ENCODE results near the gene KHK. TPM values are rescaled to one million over a fixed set of nuclear protein-coding genes. Genes with fewer than 3 reads are reported as not detected.
"Not testable (repeated sequence)": the region's sequence is repeated elsewhere in the genome, so short reads cannot be mapped to it uniquely, and the experiment has no call there.

The KHK gene
- total and polyA plus RNA-seq, 2 of the 8 experiments (the other 6 are each of a cell fraction or from before 2014, with no cell fraction given) = 11.0 to 17.7 TPM

DNA sequence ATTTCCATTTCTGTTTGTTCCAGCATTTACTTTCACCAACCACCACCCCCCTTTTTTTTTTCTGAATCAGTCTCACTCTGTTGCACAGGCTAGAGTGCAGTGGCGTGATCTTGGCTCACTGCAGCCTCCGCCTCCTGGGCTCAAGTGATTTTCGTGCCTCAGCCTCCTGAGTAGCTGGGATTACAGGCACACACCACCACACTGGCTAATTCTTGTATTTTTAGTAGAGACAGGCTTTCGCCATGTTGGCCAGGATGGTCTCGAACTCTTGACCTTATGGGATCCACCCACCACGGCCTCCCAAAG, 11.1 kb upstream of the KHK start:
- H3K9me3 ChIP-seq (ENCODE audit: insufficient read depth in 2 of 2, low read depth in 1 of 2, low read length in 1 of 2); CTCF ChIA-PET (ENCODE audit: partially characterized antibody); H2AFZ ChIP-seq (ENCODE audit: low read length); H3K36me3 ChIP-seq (ENCODE audit: control insufficient read depth in 2 of 4, insufficient read depth in 4 of 4, low read length in 3 of 4); FAIRE-seq; H3K23ac ChIP-seq (ENCODE audit: insufficient read length); H3K18ac ChIP-seq (ENCODE audit: extremely low read depth, low read length); H4K91ac ChIP-seq (replicated peaks; ENCODE audit: insufficient read length, low read length); H4K20me1 ChIP-seq (replicated peaks in 1 of 2; ENCODE audit: control insufficient read depth in 1 of 2, insufficient read depth in 2 of 2, low read length in 2 of 2); H3K4ac ChIP-seq (replicated peaks; ENCODE audit: insufficient read length, low read depth, low read length); H2BK15ac ChIP-seq (ENCODE audit: low read length); H2BK12ac ChIP-seq (ENCODE audit: low read depth, low read length); H2BK20ac ChIP-seq (ENCODE audit: low read length); H3K79me1 ChIP-seq (ENCODE audit: low read depth, low read length); DNase-seq (ENCODE audit: low read depth in 1 of 2, low spot score in 2 of 2); H3K27me3 ChIP-seq (replicated peaks in 1 of 4; ENCODE audit: control insufficient read depth in 3 of 4, extremely low read depth in 1 of 4, insufficient read depth in 3 of 4, low read length in 3 of 4); H4K8ac ChIP-seq (ENCODE audit: extremely low read depth, insufficient read depth, low read length); H2BK5ac ChIP-seq (ENCODE audit: low read depth, low read length); H2AK5ac ChIP-seq (ENCODE audit: low read depth, low read length); H2BK120ac ChIP-seq (replicated peaks; ENCODE audit: low read depth, low read length); H3K79me2 ChIP-seq (ENCODE audit: control insufficient read depth in 1 of 2, insufficient read depth in 2 of 2, low read length in 2 of 2); H3K4me3 ChIP-seq (ENCODE audit: extremely low read depth in 1 of 4, insufficient read depth in 2 of 4, low read depth in 3 of 4, low read length in 4 of 4); H4K5ac ChIP-seq (ENCODE audit: insufficient read length, low read depth, low read length); H3K56ac ChIP-seq (replicated peaks; ENCODE audit: insufficient read length, low read depth, low read length); H3K4me2 ChIP-seq (ENCODE audit: insufficient read depth in 1 of 2, low read depth in 2 of 2, low read length in 2 of 2); H3K9ac ChIP-seq (replicated peaks in 1 of 4; ENCODE audit: extremely low read depth in 1 of 4, low read depth in 3 of 4, low read length in 3 of 4); H3K27ac ChIP-seq (ENCODE audit: low read depth, low read length); H3K14ac ChIP-seq (ENCODE audit: insufficient read length): not testable (repeated sequence)
- Histone ChIP-seq H3K23me2 (ENCODE audit: low read depth, low read length) (peaks cover 14% of the 10 kb centered on the region; the same call in 1 of the 2 replicates), H3K4me1 (replicated peaks in 1 of 4; ENCODE audit: control insufficient read depth in 3 of 4, insufficient read depth in 4 of 4, low read length in 3 of 4) (peaks cover 0 to 21% (median 7%) of the 10 kb centered on the region in 4 experiments; a peak in 6 of 7 replicates)
- WGBS, 2 experiments (ENCODE audit: extremely low coverage in 1 of 2, insufficient coverage in 1 of 2, insufficient read length in 1 of 2, insufficient replicate concordance in 2 of 2, low coverage in 1 of 2, low lambda C conversion rate in 2 of 2, missing lambda C conversion rate in 1 of 2) = 94% methylated on average over 6 of the region's 6 CpGs; no CpG with 5 or more reads in 1 of the 2 experiments
- POLR2A ChIA-PET (ENCODE audit: partially characterized antibody) = interaction anchor here (1.1 to 18.5 kb wide), 2 partner anchors 19 to 142 kb away, joined by 5 to 441 read pairs; partner anchors contain the start of genes AGBL5 and CAD
